HG02571 (cell line): ENCODE measurements around the gene SINHCAF.
A peak's percentile ranks its signal among the peaks of the same experiment; 100 is the strongest.

Experiments
- ATAC-seq: cut with Tn5 transposase; IDR thresholded peaks from one replicate; pipeline ENCODE4 v1.9.1; 2021; ENCODE audit warnings: mild to moderate bottlenecking, moderate library complexity; ENCODE audit not compliant: unreplicated experiment

SINHCAF gene

GRCh38 chr12:31311634-31312258 is 14.2 kb downstream of the SINHCAF start:
- no peak for ATAC-seq

- ATAC-seq, result no peak
Measured at GRCh38 chr12:31310488-31310887, 15.5 kb downstream of the SINHCAF start.

GRCh38 chr12:31309279-31309678 is 16.7 kb downstream of the SINHCAF start:
- ATAC-seq, result no peak

- no peak for ATAC-seq
Measured at GRCh38 chr12:31308116-31308515, 17.8 kb downstream of the SINHCAF start.

GRCh38 chr12:31306866-31307265 is 19.1 kb downstream of the SINHCAF start:
- no peak for ATAC-seq

- ATAC-seq, result no peak
Measured at GRCh38 chr12:31303466-31303865, 22.5 kb downstream of the SINHCAF start.

- ATAC-seq, result no peak
Measured at GRCh38 chr12:31301311-31301710, 24.6 kb downstream of the SINHCAF start.

GRCh38 chr12:31300783-31301182 is 25.2 kb downstream of the SINHCAF start:
- no peak for ATAC-seq

- ATAC-seq, result no peak
Measured at GRCh38 chr12:31300341-31300740, 25.6 kb downstream of the SINHCAF start.

- ATAC-seq, result no peak
Measured at GRCh38 chr12:31298922-31299321, 27.0 kb downstream of the SINHCAF start.

- ATAC-seq, result no peak
Measured at GRCh38 chr12:31298515-31298910, 27.4 kb downstream of the SINHCAF start.

- ATAC-seq, result peak; percentile 53
Measured at GRCh38 chr12:31297572-31298514, 28.1 kb downstream of the SINHCAF start.

- no peak for ATAC-seq
Measured at GRCh38 chr12:31289441-31289840, 36.5 kb downstream of the SINHCAF start.

- no peak for ATAC-seq
Measured at GRCh38 chr12:31288381-31288780, 37.6 kb downstream of the SINHCAF start.

GRCh38 chr12:31280183-31280582 is 45.8 kb downstream of the SINHCAF start:
- no peak for ATAC-seq

GRCh38 chr12:31279390-31279924 is 46.5 kb downstream of the SINHCAF start:
- no peak for ATAC-seq

- no peak for ATAC-seq
Measured at GRCh38 chr12:31278832-31279231, 47.1 kb downstream of the SINHCAF start.

GRCh38 chr12:31278424-31278823 is 47.5 kb downstream of the SINHCAF start:
- ATAC-seq, result no peak

GRCh38 chr12:31277081-31277480 is 48.9 kb downstream of the SINHCAF start:
- no peak for ATAC-seq

GRCh38 chr12:31275491-31275890 is 50.5 kb downstream of the SINHCAF start:
- no peak for ATAC-seq

- ATAC-seq, result no peak
Measured at GRCh38 chr12:31274520-31275300, 51.2 kb downstream of the SINHCAF start.
